ENCODE data around the gene CHRDL2.
A peak's percentile ranks its signal among the peaks of the same experiment; 100 is the strongest.

CHRDL2 gene

DNA sequence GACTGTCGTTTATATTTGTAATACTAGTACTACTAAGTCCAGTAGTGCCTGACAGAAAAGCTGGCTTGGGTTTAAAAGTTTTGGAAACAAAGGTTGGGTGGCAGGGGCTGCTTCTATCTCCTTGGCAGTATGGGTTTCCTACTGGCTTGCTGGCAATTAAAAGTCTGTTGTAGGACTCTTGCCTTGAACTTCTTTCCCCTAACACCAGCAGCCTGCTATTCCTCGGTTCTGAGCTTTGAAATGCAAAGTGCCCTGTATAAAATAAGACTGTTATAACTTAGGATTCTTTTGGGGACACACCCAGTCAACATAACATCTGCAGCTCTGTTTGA lies 18.7 kb upstream of the CHRDL2 start (continued):
- TF ChIP-seq, protein P1, sequence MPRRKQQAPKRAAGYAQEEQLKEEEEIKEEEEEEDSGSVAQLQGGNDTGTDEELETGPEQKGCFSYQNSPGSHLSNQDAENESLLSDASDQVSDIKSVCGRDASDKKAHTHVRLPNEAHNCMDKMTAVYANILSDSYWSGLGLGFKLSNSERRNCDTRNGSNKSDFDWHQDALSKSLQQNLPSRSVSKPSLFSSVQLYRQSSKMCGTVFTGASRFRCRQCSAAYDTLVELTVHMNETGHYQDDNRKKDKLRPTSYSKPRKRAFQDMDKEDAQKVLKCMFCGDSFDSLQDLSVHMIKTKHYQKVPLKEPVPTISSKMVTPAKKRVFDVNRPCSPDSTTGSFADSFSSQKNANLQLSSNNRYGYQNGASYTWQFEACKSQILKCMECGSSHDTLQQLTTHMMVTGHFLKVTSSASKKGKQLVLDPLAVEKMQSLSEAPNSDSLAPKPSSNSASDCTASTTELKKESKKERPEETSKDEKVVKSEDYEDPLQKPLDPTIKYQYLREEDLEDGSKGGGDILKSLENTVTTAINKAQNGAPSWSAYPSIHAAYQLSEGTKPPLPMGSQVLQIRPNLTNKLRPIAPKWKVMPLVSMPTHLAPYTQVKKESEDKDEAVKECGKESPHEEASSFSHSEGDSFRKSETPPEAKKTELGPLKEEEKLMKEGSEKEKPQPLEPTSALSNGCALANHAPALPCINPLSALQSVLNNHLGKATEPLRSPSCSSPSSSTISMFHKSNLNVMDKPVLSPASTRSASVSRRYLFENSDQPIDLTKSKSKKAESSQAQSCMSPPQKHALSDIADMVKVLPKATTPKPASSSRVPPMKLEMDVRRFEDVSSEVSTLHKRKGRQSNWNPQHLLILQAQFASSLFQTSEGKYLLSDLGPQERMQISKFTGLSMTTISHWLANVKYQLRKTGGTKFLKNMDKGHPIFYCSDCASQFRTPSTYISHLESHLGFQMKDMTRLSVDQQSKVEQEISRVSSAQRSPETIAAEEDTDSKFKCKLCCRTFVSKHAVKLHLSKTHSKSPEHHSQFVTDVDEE (CRISPR knock-in tag; IDR thresholded peaks at IDR 0.05), result no peak
- TF ChIP-seq RARB (CRISPR knock-in tag; IDR thresholded peaks at IDR 0.05), result no peak

DNA sequence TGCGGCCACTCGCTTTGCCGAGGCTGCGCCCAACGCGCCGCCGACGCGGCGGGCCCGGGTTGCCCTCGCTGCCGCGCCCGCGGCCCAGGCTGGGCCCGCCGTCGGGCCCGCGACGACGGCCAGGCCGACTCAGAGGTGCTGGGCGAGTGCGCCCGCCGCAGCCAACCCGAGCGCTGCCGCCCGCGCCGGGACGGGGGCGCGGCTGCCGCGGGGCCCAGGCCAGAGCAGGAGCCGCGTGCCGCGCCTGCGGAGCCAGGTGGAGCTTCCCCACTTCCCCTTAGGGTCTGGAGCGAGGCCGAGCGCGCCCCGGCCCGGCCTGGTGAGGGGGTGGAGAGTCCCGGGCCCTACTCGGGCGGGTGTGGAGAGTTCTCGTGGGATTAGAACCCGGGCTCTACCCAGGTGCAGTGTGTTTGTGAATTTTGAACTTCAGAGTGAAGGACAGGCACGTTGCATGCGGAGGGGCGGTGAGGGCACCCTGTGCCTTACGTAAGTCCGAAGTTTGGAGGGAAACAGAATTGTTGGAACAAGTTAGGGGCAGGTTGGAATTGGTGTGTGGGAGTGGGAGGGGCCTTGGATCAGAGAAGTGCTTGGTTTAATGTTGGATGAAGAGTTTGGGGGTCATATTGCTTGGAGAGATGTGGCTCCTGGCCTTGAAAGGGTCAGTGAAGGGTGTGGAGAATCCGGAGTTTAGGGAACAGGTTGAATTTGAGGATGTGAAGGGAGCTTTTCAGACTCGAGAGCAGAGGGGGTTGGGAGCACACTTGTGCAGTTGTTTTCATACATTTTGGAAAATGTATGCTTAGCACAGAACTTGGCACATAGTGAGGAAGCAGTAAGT lies 18.1 kb upstream of the CHRDL2 start:
- TF ChIP-seq, protein P1 (CRISPR knock-in tag; IDR thresholded peaks at IDR 0.05), result 0 out of 2 replicates have a peak, but pooled peaks have one; percentile 11
- TF ChIP-seq ISL1 (CRISPR knock-in tag; IDR thresholded peaks at IDR 0.05), result no peak
- no peak for TF ChIP-seq CSDC2 (CRISPR knock-in tag; IDR thresholded peaks at IDR 0.05)
- TF ChIP-seq SNAI2 (CRISPR knock-in tag; IDR thresholded peaks at IDR 0.05), result no peak
- TF ChIP-seq, protein P2, sequence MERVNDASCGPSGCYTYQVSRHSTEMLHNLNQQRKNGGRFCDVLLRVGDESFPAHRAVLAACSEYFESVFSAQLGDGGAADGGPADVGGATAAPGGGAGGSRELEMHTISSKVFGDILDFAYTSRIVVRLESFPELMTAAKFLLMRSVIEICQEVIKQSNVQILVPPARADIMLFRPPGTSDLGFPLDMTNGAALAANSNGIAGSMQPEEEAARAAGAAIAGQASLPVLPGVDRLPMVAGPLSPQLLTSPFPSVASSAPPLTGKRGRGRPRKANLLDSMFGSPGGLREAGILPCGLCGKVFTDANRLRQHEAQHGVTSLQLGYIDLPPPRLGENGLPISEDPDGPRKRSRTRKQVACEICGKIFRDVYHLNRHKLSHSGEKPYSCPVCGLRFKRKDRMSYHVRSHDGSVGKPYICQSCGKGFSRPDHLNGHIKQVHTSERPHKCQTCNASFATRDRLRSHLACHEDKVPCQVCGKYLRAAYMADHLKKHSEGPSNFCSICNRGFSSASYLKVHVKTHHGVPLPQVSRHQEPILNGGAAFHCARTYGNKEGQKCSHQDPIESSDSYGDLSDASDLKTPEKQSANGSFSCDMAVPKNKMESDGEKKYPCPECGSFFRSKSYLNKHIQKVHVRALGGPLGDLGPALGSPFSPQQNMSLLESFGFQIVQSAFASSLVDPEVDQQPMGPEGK (CRISPR knock-in tag; IDR thresholded peaks at IDR 0.05; ENCODE audit: borderline replicate concordance), result no peak
- TF ChIP-seq ZFP3 (CRISPR knock-in tag; IDR thresholded peaks at IDR 0.05), result no peak
- peak; percentile 35 for ATAC-seq

DNA sequence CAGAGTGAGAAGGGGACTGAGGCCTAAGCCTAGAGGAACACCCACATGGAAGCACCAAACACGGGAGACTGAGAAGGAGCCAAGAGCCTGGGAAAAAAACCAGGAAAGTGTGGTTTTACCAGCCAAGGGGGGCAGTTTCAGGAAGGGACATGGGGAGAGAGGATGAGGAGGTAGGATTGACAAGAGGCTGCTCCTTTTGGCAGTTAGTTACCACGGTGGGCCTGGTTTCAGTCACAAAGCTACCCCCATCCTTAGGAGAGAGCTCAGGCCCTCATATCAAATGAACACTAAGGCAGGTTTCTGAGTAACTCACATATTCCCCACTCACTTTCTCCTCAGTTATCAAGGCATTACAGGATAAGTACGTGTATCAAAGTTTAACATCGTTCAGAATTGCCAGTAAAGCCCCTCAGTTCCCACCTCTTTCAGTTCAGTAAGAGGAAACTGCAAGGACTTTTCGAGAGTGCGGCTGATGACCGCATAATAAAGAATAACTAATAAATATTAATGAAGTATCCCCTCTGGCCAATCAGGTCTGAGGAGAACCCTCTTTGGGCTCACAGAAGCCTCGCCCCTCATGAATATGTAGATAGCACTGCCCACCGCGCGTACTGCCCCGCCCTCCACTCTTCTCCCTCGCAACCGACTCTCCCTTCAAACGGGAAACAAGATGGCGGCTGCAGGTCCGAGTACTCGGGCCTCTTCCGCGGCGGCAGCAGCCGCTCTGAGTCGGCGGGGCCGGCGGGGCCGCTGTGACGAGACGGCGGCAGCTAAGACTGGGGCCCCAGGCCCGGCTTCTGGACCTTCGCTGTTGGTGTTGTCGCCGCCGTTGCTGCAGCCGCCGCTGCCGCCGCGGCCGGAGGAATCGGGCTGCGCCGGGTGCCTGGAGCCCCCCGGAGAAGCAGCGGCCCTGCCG lies 17.2 kb upstream of the CHRDL2 start, which contains the start of gene RNF169:
Gene RNF169 (plus strand): TSS at position 639 of the 916 bp plus-strand sequence. CDS start 32 bp downstream, at position 671.
- peak; percentile 100 for ATAC-seq
- no peak for TF ChIP-seq GLIS3 (CRISPR knock-in tag; IDR thresholded peaks at IDR 0.05)
- TF ChIP-seq ZC3H10 (CRISPR knock-in tag; IDR thresholded peaks at IDR 0.05), result no peak
- TF ChIP-seq ESRRG (CRISPR knock-in tag; IDR thresholded peaks at IDR 0.05), result no peak; the same call in 1 of the 2 replicates
- no peak for TF ChIP-seq ZNF70 (CRISPR knock-in tag; IDR thresholded peaks at IDR 0.05)
- no peak for TF ChIP-seq TOX (CRISPR knock-in tag; IDR thresholded peaks at IDR 0.05; ENCODE audit: borderline replicate concordance)
- TF ChIP-seq ZNF565 (CRISPR knock-in tag; conservative IDR thresholded peaks at IDR 0.05; ENCODE audit: low read depth), result no peak
- TF ChIP-seq ZNF8 (CRISPR knock-in tag; IDR thresholded peaks at IDR 0.05), result no peak
- TF ChIP-seq, protein P3, sequence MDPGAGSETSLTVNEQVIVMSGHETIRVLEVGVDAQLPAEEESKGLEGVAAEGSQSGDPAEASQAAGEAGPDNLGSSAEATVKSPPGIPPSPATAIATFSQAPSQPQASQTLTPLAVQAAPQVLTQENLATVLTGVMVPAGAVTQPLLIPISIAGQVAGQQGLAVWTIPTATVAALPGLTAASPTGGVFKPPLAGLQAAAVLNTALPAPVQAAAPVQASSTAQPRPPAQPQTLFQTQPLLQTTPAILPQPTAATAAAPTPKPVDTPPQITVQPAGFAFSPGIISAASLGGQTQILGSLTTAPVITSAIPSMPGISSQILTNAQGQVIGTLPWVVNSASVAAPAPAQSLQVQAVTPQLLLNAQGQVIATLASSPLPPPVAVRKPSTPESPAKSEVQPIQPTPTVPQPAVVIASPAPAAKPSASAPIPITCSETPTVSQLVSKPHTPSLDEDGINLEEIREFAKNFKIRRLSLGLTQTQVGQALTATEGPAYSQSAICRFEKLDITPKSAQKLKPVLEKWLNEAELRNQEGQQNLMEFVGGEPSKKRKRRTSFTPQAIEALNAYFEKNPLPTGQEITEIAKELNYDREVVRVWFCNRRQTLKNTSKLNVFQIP (CRISPR knock-in tag; IDR thresholded peaks at IDR 0.05; ENCODE audit: borderline replicate concordance, low read depth), result no peak
- no peak for TF ChIP-seq TCF4 (CRISPR knock-in tag; IDR thresholded peaks at IDR 0.05; ENCODE audit: borderline replicate concordance)
- TF ChIP-seq CSDC2 (CRISPR knock-in tag; IDR thresholded peaks at IDR 0.05), result no peak
- no peak for TF ChIP-seq PPARA (CRISPR knock-in tag; IDR thresholded peaks at IDR 0.05; ENCODE audit: borderline replicate concordance)
- TF ChIP-seq, protein P4, sequence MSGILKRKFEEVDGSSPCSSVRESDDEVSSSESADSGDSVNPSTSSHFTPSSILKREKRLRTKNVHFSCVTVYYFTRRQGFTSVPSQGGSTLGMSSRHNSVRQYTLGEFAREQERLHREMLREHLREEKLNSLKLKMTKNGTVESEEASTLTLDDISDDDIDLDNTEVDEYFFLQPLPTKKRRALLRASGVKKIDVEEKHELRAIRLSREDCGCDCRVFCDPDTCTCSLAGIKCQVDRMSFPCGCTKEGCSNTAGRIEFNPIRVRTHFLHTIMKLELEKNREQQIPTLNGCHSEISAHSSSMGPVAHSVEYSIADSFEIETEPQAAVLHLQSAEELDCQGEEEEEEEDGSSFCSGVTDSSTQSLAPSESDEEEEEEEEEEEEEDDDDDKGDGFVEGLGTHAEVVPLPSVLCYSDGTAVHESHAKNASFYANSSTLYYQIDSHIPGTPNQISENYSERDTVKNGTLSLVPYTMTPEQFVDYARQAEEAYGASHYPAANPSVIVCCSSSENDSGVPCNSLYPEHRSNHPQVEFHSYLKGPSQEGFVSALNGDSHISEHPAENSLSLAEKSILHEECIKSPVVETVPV (CRISPR knock-in tag; IDR thresholded peaks at IDR 0.05), result no peak
- TF ChIP-seq, protein P1 (CRISPR knock-in tag; IDR thresholded peaks at IDR 0.05), result no peak
- TF ChIP-seq, protein P2 (CRISPR knock-in tag; IDR thresholded peaks at IDR 0.05; ENCODE audit: borderline replicate concordance), result no peak

Measured in SK-N-SH treated with all-trans-retinoic acid at 6 μM for 48 hours (cell line).